Measurements from ENCODE around the gene SEM1.

GRCh38 chr7:96670338-96671289, 39.0 kb downstream of the SEM1 start:
- no peak for TF ChIP-seq POLR2A (IDR thresholded peaks at IDR 0.05; ENCODE audit: low read depth, low read length)
- no peak for TF ChIP-seq CTCF (conservative IDR thresholded peaks at IDR 0.05; ENCODE audit: low read depth, low read length)
- TF ChIP-seq RAD21 (IDR thresholded peaks at IDR 0.05; ENCODE audit: low read length), result no peak
- no peak for TF ChIP-seq RCOR1 (IDR thresholded peaks at IDR 0.05; ENCODE audit: insufficient replicate concordance, low read length)
- no peak for TF ChIP-seq MXI1 (IDR thresholded peaks at IDR 0.05; ENCODE audit: borderline replicate concordance, low read depth, low read length)
- TF ChIP-seq BHLHE40 (IDR thresholded peaks at IDR 0.05; ENCODE audit: low read depth, low read length), result no peak
- no peak for TF ChIP-seq USF2 (IDR thresholded peaks at IDR 0.05; ENCODE audit: low read depth, low read length)
- TF ChIP-seq MAFK (IDR thresholded peaks at IDR 0.05; ENCODE audit: low read depth, low read length), result peak; percentile 93
- TF ChIP-seq MAZ (IDR thresholded peaks at IDR 0.05; ENCODE audit: borderline replicate concordance, low read depth, low read length), result no peak
- TF ChIP-seq SMC3 (IDR thresholded peaks at IDR 0.05; ENCODE audit: low read depth, low read length), result no peak
- no peak for TF ChIP-seq FOS (IDR thresholded peaks at IDR 0.05; ENCODE audit: low read depth, low read length)
